LHCN-M2 (cell line): Measurements from ENCODE around the gene CYP11A1. TPM values are rescaled to one million over a fixed set of nuclear protein-coding genes. Genes with fewer than 3 reads are reported as not detected.

Source experiments
- DNase-seq: peaks from one replicate; pipeline ENCODE4 v3.0.0-alpha.2; 2012; ENCODE audit warnings: low read depth
- total RNA-seq: library from RNA; depleted of rRNA; stranded (reverse); fragments of >200 nt; gene quantifications from 2 replicates; pipeline ENCODE4 v1.2.3, GENCODE V29; 2014; rRNA removed

Gene CYP11A1
- total RNA-seq, 1 experiment from 2014 or later: not detected

DNA sequence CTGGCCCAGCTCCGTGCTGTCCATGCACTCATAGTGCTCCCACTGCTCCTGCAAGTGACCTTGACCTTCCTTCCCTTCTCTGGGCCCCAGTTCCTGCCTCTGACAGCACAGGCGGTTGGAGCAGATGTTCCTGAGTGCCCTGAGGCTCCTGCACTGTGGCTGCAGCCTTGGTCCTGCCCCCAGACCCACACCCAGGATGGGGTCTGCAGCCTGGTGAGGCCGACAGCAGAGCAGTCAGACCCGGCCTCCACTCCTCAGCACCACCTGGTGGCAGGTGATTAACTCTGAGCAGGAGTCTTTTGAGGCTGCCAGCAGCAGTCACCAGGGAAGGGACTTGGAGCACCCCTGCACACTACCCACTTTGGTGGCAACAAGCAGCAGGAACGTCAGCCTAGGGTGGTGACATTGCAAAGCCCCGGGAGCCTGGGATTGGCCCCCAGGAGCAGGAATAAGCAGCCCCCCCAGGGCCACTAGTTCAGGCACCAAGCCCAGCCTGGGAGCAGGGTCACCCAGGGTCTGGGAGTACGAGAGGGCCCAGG, 64.6 kb downstream of the CYP11A1 start:
- DNase-seq: no peak

DNA sequence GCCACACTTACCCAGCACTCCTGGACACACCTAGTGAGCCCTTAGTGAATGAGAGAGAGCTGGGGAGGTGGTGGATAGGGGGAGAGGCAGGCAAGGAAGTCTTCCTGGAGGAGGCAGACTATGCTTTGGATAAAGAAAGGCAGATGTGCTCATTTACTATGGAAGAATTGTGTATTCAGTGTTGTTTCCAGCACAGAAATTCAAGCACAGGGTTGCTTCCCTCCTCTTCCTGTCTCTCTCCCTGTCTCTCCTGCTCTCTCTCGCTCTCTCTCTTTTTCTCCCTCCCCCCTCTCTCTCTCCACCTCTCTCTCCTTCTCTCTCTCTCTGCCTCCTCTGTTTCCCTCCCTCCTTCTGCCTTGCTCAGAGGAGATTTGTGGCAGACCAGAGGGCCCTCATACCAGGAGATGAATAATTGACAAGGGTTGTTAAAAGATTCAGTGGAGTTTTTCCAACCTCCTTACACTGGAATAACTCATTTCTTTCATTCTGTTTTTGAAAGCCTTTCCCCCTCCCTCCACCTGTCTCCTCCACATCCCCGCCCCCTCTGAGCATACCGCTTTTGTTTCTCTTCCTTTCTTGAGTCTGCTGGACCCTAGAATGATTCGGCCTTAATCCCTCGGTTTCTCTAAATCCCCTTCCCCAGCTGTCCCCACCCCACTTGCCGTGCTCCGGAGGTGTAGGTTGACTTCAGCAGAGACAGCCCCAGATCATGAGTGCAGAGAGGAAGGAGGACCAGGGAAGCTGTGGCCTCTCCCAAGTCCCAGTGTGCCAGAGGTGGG, 65.7 kb downstream of the CYP11A1 start:
- DNase-seq: no peak

DNA sequence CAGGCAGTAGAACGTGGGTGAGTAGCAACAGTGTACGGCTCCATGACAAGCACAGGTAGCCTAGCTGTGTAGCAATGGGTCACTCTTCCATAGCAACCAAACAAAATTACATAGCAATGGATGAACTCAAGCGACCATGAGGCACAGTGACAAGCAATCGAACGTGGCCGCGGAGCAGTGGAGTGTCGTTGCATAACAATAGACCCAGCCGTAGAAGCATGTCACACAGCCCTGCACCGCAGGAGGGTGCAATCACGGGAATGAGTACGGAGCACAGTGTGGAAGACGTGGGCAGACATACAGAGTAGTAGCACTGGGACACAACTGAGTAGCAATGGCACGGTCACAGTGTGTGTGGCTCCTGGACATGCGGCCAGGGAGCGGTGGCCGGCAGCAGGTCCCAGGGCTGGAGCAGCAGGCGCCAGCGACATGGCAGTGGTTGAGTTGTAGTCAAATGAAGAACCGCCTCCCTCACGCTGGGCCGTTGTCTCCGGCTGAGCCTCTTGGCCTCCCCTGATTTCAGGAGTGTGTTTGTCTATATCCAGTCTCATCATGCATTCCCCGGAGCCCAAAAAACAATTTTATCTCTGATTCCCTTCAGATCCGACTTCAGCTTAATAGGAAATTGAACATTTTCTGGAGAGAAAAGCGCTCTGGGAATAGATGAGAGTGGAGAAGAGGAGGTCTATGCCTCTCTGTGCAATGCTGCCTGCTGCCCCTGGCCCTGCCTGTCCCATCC, 67.2 kb downstream of the CYP11A1 start:
- DNase-seq: no peak

DNA sequence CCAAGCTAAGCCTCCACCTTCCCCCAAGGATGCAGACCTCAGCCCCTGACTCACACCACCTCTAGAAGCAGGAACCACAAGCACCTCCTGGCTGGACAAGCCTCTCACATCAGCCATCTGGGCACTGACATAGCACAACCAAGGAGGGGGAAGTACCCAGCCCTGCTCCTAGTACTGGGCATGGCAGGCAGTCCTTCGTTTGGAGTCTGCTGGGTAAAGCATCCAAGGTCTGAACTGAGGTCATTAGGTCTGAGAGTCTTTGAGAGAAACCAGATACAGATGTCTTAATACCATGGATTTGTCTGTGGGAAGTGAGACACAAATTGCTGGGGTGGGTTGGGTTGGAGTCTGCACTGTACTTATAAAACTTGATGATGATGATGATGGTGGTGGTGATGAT, 69.6 kb downstream of the CYP11A1 start:
- DNase-seq: no peak

DNA sequence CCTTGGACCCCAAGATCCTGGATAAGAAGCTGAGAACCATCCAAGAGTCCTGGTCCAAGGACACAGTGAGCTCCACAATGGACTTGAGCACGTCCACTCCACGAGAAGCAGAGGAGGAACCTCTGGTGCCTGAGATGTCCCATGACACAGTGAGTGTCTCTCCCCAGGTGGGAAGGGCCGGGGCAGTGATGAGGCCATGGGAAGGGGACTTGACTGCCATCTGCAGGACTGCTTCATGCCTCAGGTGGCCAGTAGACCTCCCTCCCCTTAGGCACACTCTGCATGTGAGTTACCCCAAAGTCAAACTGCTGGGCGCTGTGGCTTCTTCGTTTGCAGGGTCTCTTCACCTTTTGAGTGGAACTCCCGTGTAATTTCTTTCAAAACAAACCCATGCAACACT, 71.6 kb downstream of the CYP11A1 start:
- no peak for DNase-seq

DNA sequence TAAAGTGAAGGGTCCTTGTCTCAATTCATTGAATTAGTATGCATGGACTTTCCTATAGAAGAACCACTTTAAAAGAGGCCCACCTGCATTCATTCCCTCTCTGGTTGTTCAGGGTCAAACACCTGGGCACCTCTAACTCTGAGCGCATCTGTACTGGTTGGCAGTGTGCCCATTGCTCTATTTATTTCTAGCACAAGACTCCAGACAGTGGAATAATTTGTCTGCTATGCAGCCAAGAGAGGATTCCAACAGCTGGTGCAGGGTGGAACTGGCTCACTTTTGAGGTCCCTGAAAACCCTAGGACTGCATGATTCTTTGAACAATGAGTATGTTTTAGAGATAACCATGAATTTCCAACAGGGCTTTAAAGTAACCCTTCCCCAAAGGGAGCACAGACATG, 73.4 kb downstream of the CYP11A1 start:
- no peak for DNase-seq

DNA sequence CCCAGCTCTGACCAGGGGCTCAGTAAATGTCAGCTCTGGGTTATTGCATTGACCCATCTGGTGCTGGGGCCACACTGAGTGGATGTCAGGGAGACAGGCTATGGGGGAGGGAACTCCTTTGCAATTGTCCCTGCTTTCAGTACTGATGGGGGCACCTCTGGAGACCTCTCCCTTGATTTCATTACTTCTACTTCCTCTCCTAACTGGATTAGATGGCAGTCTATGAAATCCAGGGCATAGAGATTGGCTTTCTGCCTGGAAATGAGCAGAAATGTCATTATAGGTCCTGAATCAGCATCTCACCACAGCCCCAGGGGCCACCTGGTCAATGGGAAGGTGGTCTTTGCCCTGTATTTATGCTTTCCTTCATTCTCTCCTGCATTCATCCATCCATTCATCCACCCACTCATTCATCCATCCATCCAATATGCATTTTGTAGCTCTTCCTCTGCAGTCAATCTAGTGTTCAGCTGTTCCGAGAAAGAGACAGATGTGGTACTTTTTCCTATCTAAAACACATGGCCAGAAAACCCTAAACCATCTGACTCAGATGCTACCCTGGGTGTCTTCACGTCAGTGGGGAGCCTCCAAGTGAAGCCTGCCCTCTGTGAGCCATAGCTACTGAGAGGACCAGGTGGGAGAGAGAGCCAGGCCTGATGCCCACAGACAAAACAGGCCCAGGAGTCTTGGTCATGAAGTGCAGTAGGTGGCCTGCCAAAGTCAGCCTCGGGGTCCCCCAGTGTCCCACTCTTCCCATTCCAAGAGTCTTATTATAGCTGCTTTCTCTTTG, 74.2 kb downstream of the CYP11A1 start:
- DNase-seq: no peak

DNA sequence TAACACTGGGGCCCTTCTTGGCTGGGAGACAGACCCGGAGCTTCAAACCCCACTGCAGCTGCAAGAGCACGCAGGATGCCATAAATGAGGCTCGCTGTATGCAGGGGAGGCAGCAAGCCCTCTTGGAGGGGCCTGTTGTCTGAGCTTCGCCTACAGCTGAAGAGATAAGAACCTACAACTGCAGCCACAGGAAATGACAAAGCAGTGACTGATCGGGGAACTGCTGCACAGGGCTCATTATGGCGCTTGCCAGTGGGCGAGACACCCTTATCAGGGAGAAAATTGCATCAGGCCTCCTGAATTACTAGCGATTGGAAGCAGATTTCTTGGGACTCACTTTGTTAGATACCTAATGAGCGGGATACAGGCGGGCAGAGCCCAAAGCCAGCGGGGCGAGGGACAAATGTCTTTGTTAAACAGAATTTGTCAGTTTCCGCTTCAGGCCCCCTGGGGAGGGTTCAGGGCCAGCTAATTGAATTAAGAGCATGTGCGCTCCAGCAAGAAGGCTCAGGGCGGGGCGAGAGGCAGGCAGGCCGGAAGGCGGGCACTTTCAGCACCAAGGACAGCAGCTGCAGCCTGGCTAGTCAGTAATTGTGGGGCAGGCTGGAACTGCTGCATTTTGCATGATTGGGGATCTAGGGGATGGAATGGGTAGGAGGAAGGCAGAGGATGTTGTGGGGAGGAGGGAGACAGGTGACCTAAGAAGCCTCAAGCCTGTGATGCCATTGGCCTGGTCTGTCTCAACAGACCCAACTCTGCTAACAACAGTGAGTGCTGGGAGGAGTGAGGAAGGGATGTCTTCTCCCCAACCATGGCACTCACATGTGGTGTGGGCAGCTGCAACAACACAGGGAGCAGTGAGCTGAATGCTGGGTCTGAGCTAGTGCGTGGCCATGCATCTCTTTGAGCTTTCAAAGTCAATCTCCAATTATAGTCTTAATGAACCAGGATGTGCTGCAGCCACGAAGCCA, 76.1 kb downstream of the CYP11A1 start:
- DNase-seq: peak; percentile 44

DNA sequence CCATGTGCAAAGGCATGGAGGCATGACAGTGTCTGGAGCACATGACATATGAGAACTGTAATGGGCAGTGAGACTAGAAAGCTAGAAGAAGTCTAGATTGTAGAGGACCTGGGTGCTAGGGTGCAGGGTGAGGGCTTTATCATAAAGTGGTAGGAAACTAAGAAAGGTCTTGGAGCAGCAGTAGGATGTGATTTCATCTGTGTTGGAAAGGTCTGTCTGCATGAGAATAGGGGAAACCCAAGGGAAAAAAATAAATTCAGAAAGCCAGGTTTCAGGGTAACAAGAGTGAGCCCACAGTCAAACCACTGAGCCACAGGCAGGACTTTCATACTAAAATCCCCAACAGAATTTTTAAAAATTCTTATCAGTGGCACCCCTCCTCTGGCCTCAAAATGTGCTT, 76.8 kb downstream of the CYP11A1 start:
- DNase-seq: no peak

DNA sequence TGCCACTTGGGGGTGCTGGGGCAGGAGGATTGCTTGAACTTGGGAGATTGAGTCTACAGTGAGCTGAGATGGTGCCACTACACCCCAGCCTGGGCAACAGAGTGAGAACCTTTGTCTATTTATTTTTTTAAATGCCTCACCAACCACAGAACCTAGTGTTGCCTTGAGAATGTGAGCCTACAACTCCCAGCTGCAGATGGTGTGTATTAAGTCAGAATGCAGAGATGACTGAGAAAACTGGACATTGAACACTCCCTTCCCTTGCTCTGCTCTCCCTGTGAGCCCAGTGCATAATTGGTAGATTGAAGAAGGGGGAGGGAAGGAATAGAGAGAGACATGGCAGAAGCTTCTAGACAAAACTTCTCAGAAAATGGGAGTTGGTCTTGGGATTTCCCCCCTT, 77.8 kb downstream of the CYP11A1 start:
- no peak for DNase-seq

Other genes starting within 250 kb of the CYP11A1 start
- gene ISLR2, start 237.1 kb downstream of the CYP11A1 start, total RNA-seq: not detected in 2 replicates
- 0.13 and 0.34 TPM in 2 replicates for gene ISLR, start 193.9 kb downstream of the CYP11A1 start, total RNA-seq
- gene STRA6, start 164.9 kb downstream of the CYP11A1 start, total RNA-seq: 0.06 TPM in 1 of 2 replicates, not detected in the other
- gene CCDC33, start 131.3 kb downstream of the CYP11A1 start, total RNA-seq: not detected in 2 replicates
- 131 and 158 TPM in 2 replicates for gene SEMA7A, start 66.3 kb upstream of the CYP11A1 start, total RNA-seq
- gene UBL7, start 93.5 kb upstream of the CYP11A1 start, total RNA-seq: 83.4 and 104 TPM in 2 replicates
- gene ARID3B, start 173.6 kb upstream of the CYP11A1 start, total RNA-seq: 0.77 and 1.2 TPM in 2 replicates
- gene CLK3, start 248.2 kb upstream of the CYP11A1 start, total RNA-seq: 60.5 and 81.1 TPM in 2 replicates